ENCODE results near the gene DEPP1. TPM values are rescaled to one million over a fixed set of nuclear protein-coding genes. Genes with fewer than 3 reads are reported as not detected.
"Not testable (repeated sequence)": the region's sequence is repeated elsewhere in the genome, so short reads cannot be mapped to it uniquely, and the experiment has no call there.

DEPP1 gene
- under 1 TPM; 0.34 to 0.40 TPM for total RNA-seq

- no peaks in the 10 kb centered on the region for H3K9me3 Mint-ChIP-seq
- intact Hi-C loops (cut with micrococcal nuclease) = no loop called here
- no peak within 1 kb of the TSS for H3K4me3 Mint-ChIP-seq
- H3K36me3 Mint-ChIP-seq = no peaks in the 10 kb centered on the region
- H3K27me3 Mint-ChIP-seq = no peaks in the 10 kb centered on the region
- DNase-seq = peak; percentile 34
- H3K27ac Mint-ChIP-seq = no peak within 1 kb of the TSS
- peaks cover 2% of the 10 kb centered on the region for H3K4me1 Mint-ChIP-seq (ENCODE audit: low read depth)
- ChIA-PET CTCF (interaction anchor here (0.5 kb wide), 2 partner anchors 46 to 339 kb away, joined by 3 read pairs; no protein-coding TSS in a partner anchor), POLR2A (no interaction called here)
These were observed at the start of gene DEPP1 for GRCh38 chr10:44978570-44979280. Gene DEPP1 (minus strand): TSS chr10:44978809. CDS start chr10:44978030, 779 bp downstream.

DNA sequence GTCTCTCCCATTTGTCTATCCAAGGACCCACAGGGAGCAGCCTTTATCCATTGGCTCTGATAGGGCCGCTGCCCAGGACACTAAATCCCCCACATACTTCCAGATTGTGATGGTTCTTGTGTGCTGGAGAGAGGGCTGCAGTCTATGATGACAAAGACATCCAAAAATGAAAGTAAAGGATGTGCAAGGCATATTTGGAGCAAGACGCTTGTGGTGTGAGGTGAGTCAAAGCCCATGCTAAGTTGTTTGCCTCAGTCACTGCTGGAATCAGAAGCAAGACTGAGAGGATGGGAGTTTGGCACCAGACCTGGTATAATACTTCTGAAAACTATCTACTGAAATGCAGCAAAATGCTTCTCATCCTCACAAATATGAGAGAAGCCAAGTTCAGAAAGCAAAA, 44.8 kb upstream of the DEPP1 start:
- H3K9me3 Mint-ChIP-seq = peaks cover 9% of the 10 kb centered on the region
- H3K4me3 Mint-ChIP-seq = no peak overlapping the region
- ChIA-PET POLR2A (no interaction called here), CTCF (no interaction called here)
- no peaks in the 10 kb centered on the region for H3K4me1 Mint-ChIP-seq (ENCODE audit: low read depth)
- no peak for DNase-seq
- H3K36me3 Mint-ChIP-seq = no peaks in the 10 kb centered on the region
- H3K27me3 Mint-ChIP-seq = peaks cover 2% of the 10 kb centered on the region
- H3K27ac Mint-ChIP-seq = no peak overlapping the region
- intact Hi-C loops (cut with micrococcal nuclease) = no loop called here

GRCh38 chr10:45015590-45015989, 37.0 kb upstream of the DEPP1 start:
- intact Hi-C loops (cut with micrococcal nuclease) = no loop called here
- no peak overlapping the region for H3K4me3 Mint-ChIP-seq
- CTCF ChIA-PET = interaction anchor here (1.2 kb wide), 1 partner anchor 220 kb away, joined by 4 read pairs; no protein-coding TSS in a partner anchor
- peaks cover 1% of the 10 kb centered on the region for H3K27me3 Mint-ChIP-seq
- POLR2A ChIA-PET = no interaction called here
- no peaks in the 10 kb centered on the region for H3K4me1 Mint-ChIP-seq (ENCODE audit: low read depth)
- DNase-seq = no peak
- no peaks in the 10 kb centered on the region for H3K36me3 Mint-ChIP-seq
- no peak overlapping the region for H3K27ac Mint-ChIP-seq
- H3K9me3 Mint-ChIP-seq = no peaks in the 10 kb centered on the region

GRCh38 chr10:45014557-45014956, 35.9 kb upstream of the DEPP1 start:
- DNase-seq; intact Hi-C loops (cut with micrococcal nuclease); H3K27ac Mint-ChIP-seq; CTCF ChIA-PET; H3K4me1 Mint-ChIP-seq (ENCODE audit: low read depth); H3K36me3 Mint-ChIP-seq; POLR2A ChIA-PET; H3K4me3 Mint-ChIP-seq; H3K9me3 Mint-ChIP-seq; H3K27me3 Mint-ChIP-seq: not testable (repeated sequence)

DNA sequence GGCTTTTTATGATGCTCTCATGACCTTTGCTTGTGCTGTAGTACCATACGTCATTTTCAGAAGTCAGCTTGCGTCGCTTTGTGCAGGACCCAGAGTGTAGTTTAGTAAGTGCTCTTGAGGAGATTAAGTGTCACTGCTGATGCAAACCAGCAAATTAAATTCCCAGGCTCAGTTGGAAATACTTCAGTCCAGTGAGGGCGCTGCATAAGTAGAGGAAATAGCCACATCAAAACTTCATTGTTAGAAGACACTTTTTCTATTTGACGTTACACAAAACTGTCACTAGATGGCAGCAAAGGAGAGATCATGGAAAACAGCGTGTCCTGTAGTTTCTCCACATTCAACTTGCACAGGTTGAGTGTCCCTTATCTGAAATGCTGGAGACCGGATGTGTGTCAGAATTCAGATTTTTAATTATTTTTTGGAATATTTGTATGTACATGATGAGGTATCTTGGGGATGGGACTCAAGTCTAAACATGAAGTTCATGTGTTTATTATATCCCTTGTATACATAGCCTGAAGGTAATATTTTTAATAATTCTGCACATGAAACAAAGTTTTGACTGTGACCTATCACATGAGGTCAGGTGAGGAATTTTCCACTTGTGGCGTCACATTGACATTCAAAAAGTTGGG, 30.0 kb upstream of the DEPP1 start:
- intact Hi-C loops (cut with micrococcal nuclease) = loop anchor here (5.0 to 10.0 kb wide), 5 partner anchors 229 to 1016 kb away; no protein-coding TSS in a partner anchor
- Mint-ChIP-seq H3K27ac (no peak overlapping the region), H3K4me1 (ENCODE audit: low read depth) (peaks cover 5% of the 10 kb centered on the region), H3K27me3 (no peaks in the 10 kb centered on the region), H3K4me3 (no peak overlapping the region), H3K9me3 (peaks cover 6% of the 10 kb centered on the region), H3K36me3 (peaks cover 15% of the 10 kb centered on the region)
- no peak for DNase-seq
- ChIA-PET POLR2A (no interaction called here), CTCF (interaction anchor here (0.5 to 1.2 kb wide), 5 partner anchors 13 to 241 kb away, joined by 3 to 6 read pairs (median 3); no protein-coding TSS in a partner anchor)

GRCh38 chr10:45006276-45007030, 27.8 kb upstream of the DEPP1 start:
- POLR2A ChIA-PET = no interaction called here
- DNase-seq = no peak
- CTCF ChIA-PET = interaction anchor here (1.0 to 1.2 kb wide), 2 partner anchors 18 to 74 kb away, joined by 3 read pairs; no protein-coding TSS in a partner anchor

GRCh38 chr10:45005284-45005683, 26.7 kb upstream of the DEPP1 start:
- Mint-ChIP-seq H3K4me1 (ENCODE audit: low read depth) (peaks cover 24% of the 10 kb centered on the region), H3K4me3 (no peak overlapping the region), H3K36me3 (peaks cover 30% of the 10 kb centered on the region), H3K27ac (no peak overlapping the region), H3K27me3 (no peaks in the 10 kb centered on the region), H3K9me3 (peaks cover 20% of the 10 kb centered on the region)
- no peak for DNase-seq
- POLR2A ChIA-PET = no interaction called here
- CTCF ChIA-PET = interaction anchor here (1.2 kb wide), 1 partner anchor 17 kb away, joined by 3 read pairs; no protein-coding TSS in a partner anchor
- intact Hi-C loops (cut with micrococcal nuclease) = loop anchor here (5.0 to 10.0 kb wide), 5 partner anchors 232 to 1020 kb away; no protein-coding TSS in a partner anchor

More at GRCh38 chr10:45006276-45007030, 27.8 kb upstream of the DEPP1 start:
- H3K4me3 Mint-ChIP-seq = no peak overlapping the region
- peaks cover 30% of the 10 kb centered on the region for H3K36me3 Mint-ChIP-seq
- intact Hi-C loops (cut with micrococcal nuclease) = loop anchor here (5.0 to 10.0 kb wide), 5 partner anchors 231 to 1018 kb away; no protein-coding TSS in a partner anchor
- H3K27ac Mint-ChIP-seq = no peak overlapping the region
- peaks cover 20% of the 10 kb centered on the region for H3K9me3 Mint-ChIP-seq
- H3K27me3 Mint-ChIP-seq = no peaks in the 10 kb centered on the region
- peaks cover 19% of the 10 kb centered on the region for H3K4me1 Mint-ChIP-seq (ENCODE audit: low read depth)

- H3K27me3 Mint-ChIP-seq = no peaks in the 10 kb centered on the region
- peaks cover 34% of the 10 kb centered on the region for H3K36me3 Mint-ChIP-seq
- ChIA-PET CTCF (no interaction called here), POLR2A (no interaction called here)
- peaks cover 23% of the 10 kb centered on the region for H3K9me3 Mint-ChIP-seq
- DNase-seq = no peak
- no peak overlapping the region for H3K27ac Mint-ChIP-seq
- intact Hi-C loops (cut with micrococcal nuclease) = loop anchor here (5.0 to 10.0 kb wide), 5 partner anchors 233 to 1020 kb away; no protein-coding TSS in a partner anchor
- peaks cover 31% of the 10 kb centered on the region for H3K4me1 Mint-ChIP-seq (ENCODE audit: low read depth)
- H3K4me3 Mint-ChIP-seq = no peak overlapping the region
These were observed 26.1 kb upstream of the DEPP1 start for GRCh38 chr10:45004661-45005060.

- POLR2A ChIA-PET = no interaction called here
These were observed 24.9 kb upstream of the DEPP1 start for GRCh38 chr10:45003432-45004000.

DNA sequence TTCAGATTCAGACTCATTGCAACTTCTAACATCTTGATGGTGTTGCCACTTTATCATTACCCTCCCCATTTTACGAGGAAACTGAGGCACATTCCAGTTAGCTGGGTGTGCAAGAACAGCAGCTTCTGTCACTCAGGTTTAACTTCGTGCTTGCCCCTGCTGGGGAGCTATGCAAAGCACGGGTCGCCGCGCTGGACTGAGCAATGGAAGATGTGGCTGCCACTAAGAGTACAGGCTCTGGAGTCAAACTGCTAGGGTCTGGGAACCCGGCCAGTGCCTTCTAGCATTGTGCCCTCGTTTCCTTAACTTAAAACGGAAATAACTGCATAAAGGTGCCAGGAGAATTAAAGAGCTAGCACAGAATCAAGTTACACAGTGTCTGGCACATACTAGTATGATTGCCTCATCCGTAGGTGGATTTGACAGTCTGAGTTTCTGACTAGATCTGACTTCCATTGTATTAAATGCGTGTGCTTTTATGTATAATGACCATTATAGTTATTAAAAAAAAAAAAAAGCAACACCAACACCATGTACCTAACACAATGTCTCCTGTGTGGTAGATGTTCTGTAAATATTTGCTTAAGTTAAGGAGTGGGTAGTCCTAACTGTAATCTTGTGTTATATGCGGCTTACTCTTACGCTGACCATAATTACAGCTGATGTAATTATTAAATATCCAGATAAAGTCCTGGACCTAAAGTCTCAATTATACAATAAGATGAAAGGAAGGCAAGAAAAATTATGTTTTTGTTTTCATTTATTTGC, 23.0 kb upstream of the DEPP1 start:
- Mint-ChIP-seq H3K27ac (peak overlapping the region; percentile 85), H3K4me3 (peak overlapping the region; percentile 87), H3K27me3 (no peaks in the 10 kb centered on the region), H3K36me3 (peaks cover 34% of the 10 kb centered on the region), H3K9me3 (peaks cover 23% of the 10 kb centered on the region), H3K4me1 (ENCODE audit: low read depth) (peaks cover 31% of the 10 kb centered on the region)
- DNase-seq = peak; percentile 69
- intact Hi-C loops (cut with micrococcal nuclease) = loop anchor here (2.0 to 10.0 kb wide), 4 partner anchors 69 to 1023 kb away; no protein-coding TSS in a partner anchor
- ChIA-PET POLR2A (no interaction called here), CTCF (interaction anchor here (1.0 to 1.5 kb wide), 2 partner anchors 69 to 971 kb away, joined by 3 to 5 read pairs; partner anchors contain the start of gene TIMM23)

More at GRCh38 chr10:45003432-45004000, 24.9 kb upstream of the DEPP1 start:
- intact Hi-C loops (cut with micrococcal nuclease) = loop anchor here (10.0 kb wide), 3 partner anchors 471 to 1021 kb away; no protein-coding TSS in a partner anchor
- DNase-seq = no peak
- peaks cover 31% of the 10 kb centered on the region for H3K4me1 Mint-ChIP-seq (ENCODE audit: low read depth)
- no peak overlapping the region for H3K27ac Mint-ChIP-seq
- no peak overlapping the region for H3K4me3 Mint-ChIP-seq
- peaks cover 34% of the 10 kb centered on the region for H3K36me3 Mint-ChIP-seq
- H3K9me3 Mint-ChIP-seq = peaks cover 23% of the 10 kb centered on the region
- no peaks in the 10 kb centered on the region for H3K27me3 Mint-ChIP-seq
- CTCF ChIA-PET = interaction anchor here (0.9 to 1.6 kb wide), 3 partner anchors 28 to 232 kb away, joined by 3 to 6 read pairs (median 4); no protein-coding TSS in a partner anchor
